Measurements from ENCODE around the gene CWF19L2.

GRCh38 chr11:107473792-107474191 lies 16.2 kb upstream of the CWF19L2 start:
- TF ChIP-seq CTCF (IDR thresholded peaks at IDR 0.05): no peak
- no peak for TF ChIP-seq POLR2A (IDR thresholded peaks at IDR 0.05)

Data from heart left ventricle (tissue), 13 donors.